ENCODE measurements around the gene SIX6.
"Not testable (repeated sequence)": the region's sequence is repeated elsewhere in the genome, so short reads cannot be mapped to it uniquely, and the experiment has no call there.

DNA sequence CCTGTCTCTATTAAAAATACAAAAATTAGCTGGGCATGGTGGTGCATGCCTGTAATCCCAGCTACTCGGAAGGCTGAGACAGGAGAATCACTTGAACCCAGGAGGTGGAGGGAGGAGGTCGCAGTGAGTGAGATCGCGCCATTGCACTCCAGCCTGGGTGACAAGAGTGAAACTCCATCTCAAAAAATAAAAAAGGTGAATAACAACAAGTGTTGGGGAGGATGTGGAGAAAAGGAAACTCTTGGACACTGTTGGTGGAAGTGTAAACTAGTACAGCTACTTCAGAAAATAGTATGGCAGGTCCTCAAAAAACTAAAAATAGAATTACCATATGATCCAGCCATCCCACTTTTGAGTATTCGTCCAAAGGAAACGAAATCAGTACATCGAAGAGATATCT lies 28.7 kb upstream of the SIX6 start:
- TF ChIP-seq POLR2AphosphoS5, POLR2A (IDR thresholded peaks at IDR 0.05): not testable (repeated sequence)
- TF ChIP-seq, protein P1, sequence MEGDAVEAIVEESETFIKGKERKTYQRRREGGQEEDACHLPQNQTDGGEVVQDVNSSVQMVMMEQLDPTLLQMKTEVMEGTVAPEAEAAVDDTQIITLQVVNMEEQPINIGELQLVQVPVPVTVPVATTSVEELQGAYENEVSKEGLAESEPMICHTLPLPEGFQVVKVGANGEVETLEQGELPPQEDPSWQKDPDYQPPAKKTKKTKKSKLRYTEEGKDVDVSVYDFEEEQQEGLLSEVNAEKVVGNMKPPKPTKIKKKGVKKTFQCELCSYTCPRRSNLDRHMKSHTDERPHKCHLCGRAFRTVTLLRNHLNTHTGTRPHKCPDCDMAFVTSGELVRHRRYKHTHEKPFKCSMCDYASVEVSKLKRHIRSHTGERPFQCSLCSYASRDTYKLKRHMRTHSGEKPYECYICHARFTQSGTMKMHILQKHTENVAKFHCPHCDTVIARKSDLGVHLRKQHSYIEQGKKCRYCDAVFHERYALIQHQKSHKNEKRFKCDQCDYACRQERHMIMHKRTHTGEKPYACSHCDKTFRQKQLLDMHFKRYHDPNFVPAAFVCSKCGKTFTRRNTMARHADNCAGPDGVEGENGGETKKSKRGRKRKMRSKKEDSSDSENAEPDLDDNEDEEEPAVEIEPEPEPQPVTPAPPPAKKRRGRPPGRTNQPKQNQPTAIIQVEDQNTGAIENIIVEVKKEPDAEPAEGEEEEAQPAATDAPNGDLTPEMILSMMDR (IDR thresholded peaks at IDR 0.05), result not testable (repeated sequence)
